ENCODE measurements around the gene EGFL6. TPM values are rescaled to one million over a fixed set of nuclear protein-coding genes. Genes with fewer than 3 reads are reported as not detected.

Gene EGFL6
- polyA plus RNA-seq, 1 donor from 2014 or later = 0.36 TPM

DNA sequence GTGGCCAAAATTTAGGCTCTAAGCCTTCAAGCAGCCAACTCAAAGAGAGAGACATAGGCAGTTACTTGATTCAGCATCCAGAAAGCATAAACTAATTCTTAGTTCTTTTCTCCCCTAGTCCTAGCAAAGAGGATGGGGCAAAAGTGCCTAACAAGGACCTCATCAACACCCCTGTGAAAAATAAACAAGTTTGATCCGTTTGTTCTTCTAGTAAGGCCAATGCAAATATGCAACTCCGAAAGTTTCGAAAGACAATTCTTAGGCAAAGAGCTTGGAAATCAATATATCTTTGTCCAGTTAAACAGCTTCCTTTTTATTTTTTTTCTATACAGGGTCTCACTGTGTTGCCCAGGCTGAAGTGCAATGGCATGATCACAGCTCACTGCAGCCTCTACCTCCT lies 31.0 kb upstream of the EGFL6 start:
- no peaks in the 10 kb centered on the region for H3F3A ChIP-seq (ENCODE audit: insufficient read depth, low read length, poor library complexity, severe bottlenecking)
- no peaks in the 10 kb centered on the region for H3K9me2 ChIP-seq (ENCODE audit: insufficient read depth, low read length)
- H3K27me3 ChIP-seq (ENCODE audit: insufficient read depth, low read depth, low read length) = no peaks in the 10 kb centered on the region
- no peak overlapping the region for H3K4me3 ChIP-seq (ENCODE audit: low read length)
- TF ChIP-seq CTCF (IDR thresholded peaks at IDR 0.05; ENCODE audit: poor library complexity, severe bottlenecking) (no peak), TAF1 (IDR thresholded peaks at IDR 0.05; ENCODE audit: low read depth) (no peak), REST (IDR thresholded peaks at IDR 0.05; ENCODE audit: borderline replicate concordance) (no peak), SMC3 (conservative IDR thresholded peaks at IDR 0.05; ENCODE audit: poor library complexity) (no peak), RAD21 (conservative IDR thresholded peaks at IDR 0.05) (no peak)
- no peak overlapping the region for H3K27ac ChIP-seq (ENCODE audit: low read length)
- no peak overlapping the region for H3K9ac ChIP-seq (ENCODE audit: low read length)
- no peaks in the 10 kb centered on the region for H3K9me3 ChIP-seq (ENCODE audit: low read length)
- H3K4me2 ChIP-seq (ENCODE audit: low read length) = no peak overlapping the region
- H3K79me2 ChIP-seq (replicated peaks; ENCODE audit: insufficient read depth, low read length) = no peaks in the 10 kb centered on the region
- H4K20me1 ChIP-seq (ENCODE audit: insufficient read depth) = no peaks in the 10 kb centered on the region
- H2AFZ ChIP-seq (ENCODE audit: low read depth, low read length) = no peak overlapping the region
- H3K36me3 ChIP-seq (ENCODE audit: insufficient read depth, low read length) = no peaks in the 10 kb centered on the region

- Histone ChIP-seq H3K9ac (ENCODE audit: low read length) (no peak overlapping the region), H3K4me2 (ENCODE audit: low read length) (no peak overlapping the region), H3K36me3 (ENCODE audit: insufficient read depth, low read length) (no peaks in the 10 kb centered on the region), H3F3A (ENCODE audit: insufficient read depth, low read length, poor library complexity, severe bottlenecking) (no peaks in the 10 kb centered on the region), H3K9me2 (ENCODE audit: insufficient read depth, low read length) (no peaks in the 10 kb centered on the region), H3K27me3 (ENCODE audit: insufficient read depth, low read depth, low read length) (no peaks in the 10 kb centered on the region), H3K79me2 (replicated peaks; ENCODE audit: insufficient read depth, low read length) (no peaks in the 10 kb centered on the region), H3K27ac (ENCODE audit: low read length) (no peak overlapping the region), H2AFZ (ENCODE audit: low read depth, low read length) (no peak overlapping the region), H3K9me3 (ENCODE audit: low read length) (no peaks in the 10 kb centered on the region), H4K20me1 (ENCODE audit: insufficient read depth) (no peaks in the 10 kb centered on the region), H3K4me3 (ENCODE audit: low read length) (no peak overlapping the region)
- TF ChIP-seq REST (IDR thresholded peaks at IDR 0.05; ENCODE audit: borderline replicate concordance) = no peak
- no peak for TF ChIP-seq EZH2 (IDR thresholded peaks at IDR 0.05; ENCODE audit: borderline replicate concordance, insufficient read depth, low read length, poor library complexity, severe bottlenecking)
Measured at GRCh38 chrX:13540602-13541001, 28.8 kb upstream of the EGFL6 start.
